Fibroblast of lung (primary cell): ENCODE data around the gene RYR1.

Source experiments
- CTCF ChIP-seq, 2 donors: IDR thresholded peaks in 1 of 2; conservative IDR thresholded peaks in 1 of 2; 1 replicate in 1 of 2; 2 replicates in 1 of 2; pipeline ENCODE4 v1.5.1; 2011 to 2012; ENCODE audit warnings: low read length in 2 of 2, control low read depth in 1 of 2, inconsistent platforms in 1 of 2, low read depth in 1 of 2, mild to moderate bottlenecking in 1 of 2
- EZH2 ChIP-seq: IDR thresholded peaks from 2 replicates; pipeline ENCODE4 v1.5.1; 2012; ENCODE audit warnings: low read length, control low read depth, mild to moderate bottlenecking; ENCODE audit errors: missing control alignments

GRCh38 chr19:38556521-38557174 is 123.2 kb downstream of the RYR1 start:
- TF ChIP-seq CTCF (conservative IDR thresholded peaks at IDR 0.05 in 1 of 2, IDR thresholded peaks at IDR 0.05 in 1 of 2; ENCODE audit: low read depth in 1 of 2, low read length in 2 of 2) (peak in 1 of 2 donors; percentile 12), EZH2 (no peak)
